VCaP (cell line): ENCODE measurements around the gene ARID1B.

ENCODE experiments used
- H3K27ac ChIP-seq: fragments of 450-650 bp; 2 replicates; pipeline ENCODE4 v1.5.1; 2017
- CTCF ChIP-seq: fragments of 450-650 bp; conservative IDR thresholded peaks from 2 replicates; pipeline ENCODE4 v1.5.1; 2017; ENCODE audit warnings: mild to moderate bottlenecking, moderate library complexity

The ARID1B gene

GRCh38 chr6:157169226-157169625 lies 392.0 kb downstream of the ARID1B start:
- TF ChIP-seq CTCF: no peak
- no peak overlapping the region for H3K27ac ChIP-seq

GRCh38 chr6:157169656-157170055 lies 392.5 kb downstream of the ARID1B start:
- H3K27ac ChIP-seq: no peak overlapping the region
- no peak for TF ChIP-seq CTCF

GRCh38 chr6:157170535-157170934 lies 393.4 kb downstream of the ARID1B start:
- no peak overlapping the region for H3K27ac ChIP-seq
- no peak for TF ChIP-seq CTCF

- H3K27ac ChIP-seq: no peak overlapping the region
- TF ChIP-seq CTCF: no peak
Observed at GRCh38 chr6:157171801-157172200, 394.6 kb downstream of the ARID1B start.

GRCh38 chr6:157172231-157172701 lies 395.1 kb downstream of the ARID1B start:
- H3K27ac ChIP-seq: no peak overlapping the region
- no peak for TF ChIP-seq CTCF

- TF ChIP-seq CTCF: no peak
Observed at GRCh38 chr6:157172830-157173536, 395.8 kb downstream of the ARID1B start.

GRCh38 chr6:157173776-157174175 lies 396.6 kb downstream of the ARID1B start:
- no peak for TF ChIP-seq CTCF
- no peak overlapping the region for H3K27ac ChIP-seq

More at GRCh38 chr6:157172830-157173536, 395.8 kb downstream of the ARID1B start:
- H3K27ac ChIP-seq: no peak overlapping the region
